Measurements from ENCODE around the gene ARCN1. TPM values are rescaled to one million over a fixed set of nuclear protein-coding genes. Genes with fewer than 3 reads are reported as not detected.

Gene ARCN1
- total RNA-seq, 1 donor, result 210 TPM

DNA sequence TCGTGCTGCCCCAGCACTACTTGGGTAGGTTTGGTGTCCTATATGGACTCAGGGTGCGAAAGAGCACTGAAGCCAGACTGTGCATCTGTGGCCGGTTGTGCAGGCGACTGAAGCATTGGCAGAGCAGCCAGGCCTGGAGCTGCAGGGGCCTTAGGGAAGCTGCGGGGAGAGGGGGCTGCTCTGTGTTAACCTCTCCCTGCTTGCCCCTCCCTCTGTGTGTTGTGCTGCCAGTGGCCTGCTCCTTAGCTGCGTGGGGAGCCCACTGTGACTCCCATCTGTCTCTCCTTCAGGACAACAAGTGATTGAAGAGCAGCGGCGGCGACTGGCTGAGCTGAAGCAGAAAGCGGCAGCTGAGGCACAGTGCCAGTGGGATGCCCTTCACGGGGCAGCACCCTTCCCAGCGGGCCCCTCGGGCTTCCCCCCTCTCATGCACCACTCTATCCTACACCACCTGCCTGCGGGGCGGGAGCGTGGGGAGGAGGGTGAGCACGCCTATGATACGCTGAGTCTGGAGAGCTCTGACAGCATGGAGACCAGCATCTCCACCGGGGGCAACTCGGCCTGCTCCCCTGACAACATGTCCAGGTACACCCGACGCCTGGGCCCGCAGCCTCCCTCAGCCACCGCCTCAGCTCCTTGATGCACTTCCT, 73.0 kb downstream of the ARCN1 start:
- no peak overlapping the region for H3K4me3 ChIP-seq (ENCODE audit: low read depth, low read length)
- TF ChIP-seq, protein P1, sequence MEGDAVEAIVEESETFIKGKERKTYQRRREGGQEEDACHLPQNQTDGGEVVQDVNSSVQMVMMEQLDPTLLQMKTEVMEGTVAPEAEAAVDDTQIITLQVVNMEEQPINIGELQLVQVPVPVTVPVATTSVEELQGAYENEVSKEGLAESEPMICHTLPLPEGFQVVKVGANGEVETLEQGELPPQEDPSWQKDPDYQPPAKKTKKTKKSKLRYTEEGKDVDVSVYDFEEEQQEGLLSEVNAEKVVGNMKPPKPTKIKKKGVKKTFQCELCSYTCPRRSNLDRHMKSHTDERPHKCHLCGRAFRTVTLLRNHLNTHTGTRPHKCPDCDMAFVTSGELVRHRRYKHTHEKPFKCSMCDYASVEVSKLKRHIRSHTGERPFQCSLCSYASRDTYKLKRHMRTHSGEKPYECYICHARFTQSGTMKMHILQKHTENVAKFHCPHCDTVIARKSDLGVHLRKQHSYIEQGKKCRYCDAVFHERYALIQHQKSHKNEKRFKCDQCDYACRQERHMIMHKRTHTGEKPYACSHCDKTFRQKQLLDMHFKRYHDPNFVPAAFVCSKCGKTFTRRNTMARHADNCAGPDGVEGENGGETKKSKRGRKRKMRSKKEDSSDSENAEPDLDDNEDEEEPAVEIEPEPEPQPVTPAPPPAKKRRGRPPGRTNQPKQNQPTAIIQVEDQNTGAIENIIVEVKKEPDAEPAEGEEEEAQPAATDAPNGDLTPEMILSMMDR (IDR thresholded peaks at IDR 0.05; ENCODE audit: insufficient read depth, low read length), result no peak
- no peak for DNase-seq (ENCODE audit: low read depth)

- no peak for DNase-seq (ENCODE audit: low read depth)
- TF ChIP-seq, protein P1 (IDR thresholded peaks at IDR 0.05; ENCODE audit: insufficient read depth, low read length), result no peak
- H3K4me3 ChIP-seq (ENCODE audit: low read depth, low read length), result no peak overlapping the region
Measured at GRCh38 chr11:118646393-118646792, 74.2 kb downstream of the ARCN1 start.

- DNase-seq (ENCODE audit: low read depth), result no peak
- no peak overlapping the region for H3K4me3 ChIP-seq (ENCODE audit: low read depth, low read length)
- TF ChIP-seq, protein P1 (IDR thresholded peaks at IDR 0.05; ENCODE audit: insufficient read depth, low read length), result no peak
Measured at GRCh38 chr11:118648291-118648690, 76.1 kb downstream of the ARCN1 start.

DNA sequence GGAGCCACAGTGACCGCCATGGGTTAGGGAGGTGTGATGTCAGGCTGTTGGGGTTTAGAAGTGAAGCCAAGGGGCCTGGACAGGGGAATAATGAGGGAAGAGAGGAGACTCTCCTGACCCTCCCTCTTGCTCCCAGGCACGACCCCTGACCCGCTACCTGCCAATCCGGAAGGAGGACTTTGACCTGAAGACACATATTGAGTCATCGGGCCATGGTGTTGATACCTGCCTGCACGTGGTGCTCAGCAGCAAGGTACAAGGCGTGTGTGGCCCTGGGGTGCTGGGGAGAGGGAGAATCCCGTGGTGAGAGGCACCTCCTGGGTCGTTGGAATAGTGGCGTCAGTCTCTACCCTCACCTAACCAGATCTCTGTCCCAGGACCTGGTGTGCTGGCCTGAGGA, 77.7 kb downstream of the ARCN1 start:
- no peak overlapping the region for H3K4me3 ChIP-seq (ENCODE audit: low read depth, low read length)
- no peak for DNase-seq (ENCODE audit: low read depth)
- TF ChIP-seq, protein P1 (IDR thresholded peaks at IDR 0.05; ENCODE audit: insufficient read depth, low read length), result no peak

DNA sequence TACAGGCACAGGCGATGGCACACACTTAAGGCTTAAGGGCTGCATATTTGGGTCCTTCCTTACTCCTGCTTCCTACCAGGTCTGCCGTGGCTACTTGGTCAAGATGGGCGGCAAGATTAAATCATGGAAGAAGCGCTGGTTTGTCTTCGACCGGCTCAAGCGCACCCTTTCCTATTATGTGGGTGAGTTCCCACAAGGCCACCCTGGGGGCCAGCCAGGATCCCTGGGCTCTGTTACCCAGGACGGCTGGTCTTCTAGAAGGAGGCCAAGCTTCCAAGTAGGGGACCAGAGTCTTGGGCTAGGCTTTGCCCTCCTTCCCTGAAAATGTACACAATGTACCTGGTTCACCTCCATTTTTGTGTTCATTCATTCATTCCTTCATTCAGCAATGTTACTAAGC, 78.2 kb downstream of the ARCN1 start:
- TF ChIP-seq, protein P1 (IDR thresholded peaks at IDR 0.05; ENCODE audit: insufficient read depth, low read length), result no peak
- no peak overlapping the region for H3K4me3 ChIP-seq (ENCODE audit: low read depth, low read length)
- no peak for DNase-seq (ENCODE audit: low read depth)

GRCh38 chr11:118651820-118652219, 79.6 kb downstream of the ARCN1 start:
- no peak for DNase-seq (ENCODE audit: low read depth)
- H3K4me3 ChIP-seq (ENCODE audit: low read depth, low read length), result no peak overlapping the region
- TF ChIP-seq, protein P1 (IDR thresholded peaks at IDR 0.05; ENCODE audit: insufficient read depth, low read length), result no peak

Small RNA genes within 50 kb of the gene (small RNA-seq; reads per million reads assigned to genes)
- gene RNU6-1157P, result not detected

Other genes starting within 250 kb of the ARCN1 start
- not detected in 2 replicates for gene CD3D, start 229.7 kb upstream of the ARCN1 start, total RNA-seq (ENCODE audit: low replicate concordance)
- gene CD3G, start 228.1 kb upstream of the ARCN1 start, total RNA-seq (ENCODE audit: low replicate concordance), result not detected in 2 replicates
- gene UBE4A, start 212.8 kb upstream of the ARCN1 start, total RNA-seq (ENCODE audit: low replicate concordance), result 25.7 and 74.8 TPM in 2 replicates
- 55.2 and 72.8 TPM in 2 replicates for gene ATP5MG, start 170.8 kb upstream of the ARCN1 start, total RNA-seq (ENCODE audit: low replicate concordance)
- gene KMT2A, start 135.9 kb upstream of the ARCN1 start, total RNA-seq (ENCODE audit: low replicate concordance), result 38.9 and 49.8 TPM in 2 replicates
- gene TTC36, start 44.9 kb upstream of the ARCN1 start, total RNA-seq (ENCODE audit: low replicate concordance), result 0.81 TPM in 1 of 2 replicates, not detected in the other
- 7.7 and 10.3 TPM in 2 replicates for gene TMEM25, start 41.2 kb upstream of the ARCN1 start, total RNA-seq (ENCODE audit: low replicate concordance)
- gene IFT46, start 6.5 kb upstream of the ARCN1 start, total RNA-seq (ENCODE audit: low replicate concordance), result 46.5 and 66.6 TPM in 2 replicates
- 49.1 and 93.5 TPM in 2 replicates for gene PHLDB1, start 35.2 kb downstream of the ARCN1 start, total RNA-seq (ENCODE audit: low replicate concordance)
- not detected in 2 replicates for gene TREH, start 107.2 kb downstream of the ARCN1 start, total RNA-seq (ENCODE audit: low replicate concordance)
- 174 and 189 TPM in 2 replicates for gene DDX6, start 218.8 kb downstream of the ARCN1 start, total RNA-seq (ENCODE audit: low replicate concordance)

All from fibroblast of the aortic adventitia (primary cell).